Esophagus squamous epithelium (tissue), 4 donors: ENCODE data around the gene KIAA2012.

Experiments used
- POLR2A ChIP-seq, 4 donors: fragments of 450-650 bp; IDR thresholded peaks; one replicate each; pipeline ENCODE4 v1.6.1; 2017; ENCODE audit warnings: antibody characterized with exemption in 4 of 4, mild to moderate bottlenecking in 4 of 4, moderate library complexity in 3 of 4
- TF ChIP-seq, protein P1 (sequence below), 6 experiments: fragments of 450-650 bp in 4 of 6; fragments of 200-600 bp in 2 of 6; sonication (generic) in 2 of 6; IDR thresholded peaks; one replicate each; pipeline ENCODE4 v1.5.1; 2016 to 2019; ENCODE audit warnings: antibody characterized with exemption in 6 of 6, mild to moderate bottlenecking in 4 of 6, moderate library complexity in 4 of 6

GRCh38 chr2:202060218-202060617 is 12.8 kb upstream of the KIAA2012 start:
- TF ChIP-seq, protein P1, sequence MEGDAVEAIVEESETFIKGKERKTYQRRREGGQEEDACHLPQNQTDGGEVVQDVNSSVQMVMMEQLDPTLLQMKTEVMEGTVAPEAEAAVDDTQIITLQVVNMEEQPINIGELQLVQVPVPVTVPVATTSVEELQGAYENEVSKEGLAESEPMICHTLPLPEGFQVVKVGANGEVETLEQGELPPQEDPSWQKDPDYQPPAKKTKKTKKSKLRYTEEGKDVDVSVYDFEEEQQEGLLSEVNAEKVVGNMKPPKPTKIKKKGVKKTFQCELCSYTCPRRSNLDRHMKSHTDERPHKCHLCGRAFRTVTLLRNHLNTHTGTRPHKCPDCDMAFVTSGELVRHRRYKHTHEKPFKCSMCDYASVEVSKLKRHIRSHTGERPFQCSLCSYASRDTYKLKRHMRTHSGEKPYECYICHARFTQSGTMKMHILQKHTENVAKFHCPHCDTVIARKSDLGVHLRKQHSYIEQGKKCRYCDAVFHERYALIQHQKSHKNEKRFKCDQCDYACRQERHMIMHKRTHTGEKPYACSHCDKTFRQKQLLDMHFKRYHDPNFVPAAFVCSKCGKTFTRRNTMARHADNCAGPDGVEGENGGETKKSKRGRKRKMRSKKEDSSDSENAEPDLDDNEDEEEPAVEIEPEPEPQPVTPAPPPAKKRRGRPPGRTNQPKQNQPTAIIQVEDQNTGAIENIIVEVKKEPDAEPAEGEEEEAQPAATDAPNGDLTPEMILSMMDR (IDR thresholded peaks at IDR 0.05), result peak in 2 of 6 experiments; percentile 16 to 20
- TF ChIP-seq POLR2A (IDR thresholded peaks at IDR 0.05), result no peak
